SK-N-SH treated with all-trans-retinoic acid at 6 μM for 48 hours (cell line): ENCODE measurements around the gene PXYLP1.

Experiments
- BACH2 ChIP-seq: fragments of 250-450 bp; sonication (Bioruptor Pico); IDR thresholded peaks from 2 replicates; pipeline ENCODE4 v1.9.0; 2021; ENCODE audit warnings: mild to moderate bottlenecking, borderline replicate concordance
- CSDC2 ChIP-seq: fragments of 250-450 bp; sonication (Bioruptor Pico); IDR thresholded peaks from 2 replicates; pipeline ENCODE4 v1.5.0; 2020; ENCODE audit warnings: mild to moderate bottlenecking, moderate library complexity
- ESRRG ChIP-seq: fragments of 250-450 bp; sonication (Bioruptor Pico); IDR thresholded peaks from 2 replicates; pipeline ENCODE4 v1.6.1; 2021; ENCODE audit warnings: mild to moderate bottlenecking
- GLIS3 ChIP-seq: fragments of 250-450 bp; sonication (Bioruptor Pico); IDR thresholded peaks from 2 replicates; pipeline ENCODE4 v1.5.0; 2020; ENCODE audit warnings: mild to moderate bottlenecking, moderate library complexity
- ISL1 ChIP-seq: fragments of 250-450 bp; sonication (Bioruptor Pico); IDR thresholded peaks from 2 replicates; pipeline ENCODE4 v2.1.2; 2022; ENCODE audit warnings: mild to moderate bottlenecking, moderate library complexity
- PPARA ChIP-seq: fragments of 250-450 bp; sonication (Bioruptor Pico); IDR thresholded peaks from 2 replicates; pipeline ENCODE4 v1.5.0; 2020; ENCODE audit warnings: mild to moderate bottlenecking, borderline replicate concordance
- TCF4 ChIP-seq: fragments of 250-450 bp; sonication (Bioruptor Pico); IDR thresholded peaks from 2 replicates; pipeline ENCODE4 v1.8.0; 2021; ENCODE audit warnings: mild to moderate bottlenecking, moderate library complexity, borderline replicate concordance
- ZC3H10 ChIP-seq: fragments of 250-450 bp; sonication (Bioruptor Pico); IDR thresholded peaks from 2 replicates; pipeline ENCODE4 v1.5.1; 2021; ENCODE audit warnings: mild to moderate bottlenecking, moderate library complexity
- ZFP3 ChIP-seq: fragments of 250-450 bp; sonication (Bioruptor Pico); IDR thresholded peaks from 2 replicates; pipeline ENCODE4 v1.5.0; 2020; ENCODE audit warnings: mild to moderate bottlenecking, moderate library complexity
- ZFP30 ChIP-seq: fragments of 450-650 bp; formaldehyde crosslinking; IDR thresholded peaks from 2 replicates; pipeline ENCODE4 v1.5.0; 2022; ENCODE audit warnings: mild to moderate bottlenecking, moderate library complexity
- ZNF8 ChIP-seq: fragments of 450-650 bp; formaldehyde crosslinking; IDR thresholded peaks from 2 replicates; pipeline ENCODE4 v1.5.0; 2020; ENCODE audit warnings: mild to moderate bottlenecking, moderate library complexity
- TF ChIP-seq, protein P1 (sequence below): fragments of 250-450 bp; sonication (Bioruptor Pico); IDR thresholded peaks from 2 replicates; pipeline ENCODE4 v1.8.0; 2020; ENCODE audit warnings: mild to moderate bottlenecking, moderate library complexity, borderline replicate concordance
- TF ChIP-seq, protein P2 (sequence below): fragments of 250-450 bp; sonication (Bioruptor Pico); IDR thresholded peaks from 2 replicates; pipeline ENCODE4 v1.5.1; 2020; ENCODE audit warnings: low read depth, mild to moderate bottlenecking, moderate library complexity

DNA sequence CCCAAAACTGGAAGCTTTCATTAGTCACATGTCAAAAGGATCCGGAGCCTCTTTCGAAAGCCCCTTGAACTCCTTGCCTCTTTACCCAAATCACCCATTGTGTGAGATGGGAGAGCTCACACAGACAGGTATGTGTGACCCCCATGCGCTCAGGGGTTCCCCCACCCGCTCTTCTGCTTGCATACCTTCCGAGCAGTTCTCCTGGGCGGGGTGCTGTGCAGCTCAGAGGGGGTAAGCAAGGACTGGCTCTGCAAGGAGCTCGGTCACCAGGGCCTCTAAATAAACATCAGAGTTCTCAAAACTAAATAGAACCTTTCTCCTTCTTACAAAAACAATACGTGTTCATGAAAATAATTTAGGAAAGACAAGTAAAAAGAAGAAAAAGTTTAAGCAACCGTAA, 55.7 kb downstream of the PXYLP1 start:
- TF ChIP-seq, protein P1, sequence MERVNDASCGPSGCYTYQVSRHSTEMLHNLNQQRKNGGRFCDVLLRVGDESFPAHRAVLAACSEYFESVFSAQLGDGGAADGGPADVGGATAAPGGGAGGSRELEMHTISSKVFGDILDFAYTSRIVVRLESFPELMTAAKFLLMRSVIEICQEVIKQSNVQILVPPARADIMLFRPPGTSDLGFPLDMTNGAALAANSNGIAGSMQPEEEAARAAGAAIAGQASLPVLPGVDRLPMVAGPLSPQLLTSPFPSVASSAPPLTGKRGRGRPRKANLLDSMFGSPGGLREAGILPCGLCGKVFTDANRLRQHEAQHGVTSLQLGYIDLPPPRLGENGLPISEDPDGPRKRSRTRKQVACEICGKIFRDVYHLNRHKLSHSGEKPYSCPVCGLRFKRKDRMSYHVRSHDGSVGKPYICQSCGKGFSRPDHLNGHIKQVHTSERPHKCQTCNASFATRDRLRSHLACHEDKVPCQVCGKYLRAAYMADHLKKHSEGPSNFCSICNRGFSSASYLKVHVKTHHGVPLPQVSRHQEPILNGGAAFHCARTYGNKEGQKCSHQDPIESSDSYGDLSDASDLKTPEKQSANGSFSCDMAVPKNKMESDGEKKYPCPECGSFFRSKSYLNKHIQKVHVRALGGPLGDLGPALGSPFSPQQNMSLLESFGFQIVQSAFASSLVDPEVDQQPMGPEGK (CRISPR knock-in tag), result no peak
- TF ChIP-seq ESRRG (CRISPR knock-in tag) (no peak), GLIS3 (CRISPR knock-in tag) (no peak), ZFP3 (CRISPR knock-in tag) (no peak), ISL1 (CRISPR knock-in tag) (no peak), BACH2 (no peak), PPARA (CRISPR knock-in tag) (no peak), TCF4 (CRISPR knock-in tag) (no peak), ZFP30 (CRISPR knock-in tag) (no peak), CSDC2 (CRISPR knock-in tag) (no peak), ZC3H10 (no peak), ZNF8 (no peak)
- TF ChIP-seq, protein P2, sequence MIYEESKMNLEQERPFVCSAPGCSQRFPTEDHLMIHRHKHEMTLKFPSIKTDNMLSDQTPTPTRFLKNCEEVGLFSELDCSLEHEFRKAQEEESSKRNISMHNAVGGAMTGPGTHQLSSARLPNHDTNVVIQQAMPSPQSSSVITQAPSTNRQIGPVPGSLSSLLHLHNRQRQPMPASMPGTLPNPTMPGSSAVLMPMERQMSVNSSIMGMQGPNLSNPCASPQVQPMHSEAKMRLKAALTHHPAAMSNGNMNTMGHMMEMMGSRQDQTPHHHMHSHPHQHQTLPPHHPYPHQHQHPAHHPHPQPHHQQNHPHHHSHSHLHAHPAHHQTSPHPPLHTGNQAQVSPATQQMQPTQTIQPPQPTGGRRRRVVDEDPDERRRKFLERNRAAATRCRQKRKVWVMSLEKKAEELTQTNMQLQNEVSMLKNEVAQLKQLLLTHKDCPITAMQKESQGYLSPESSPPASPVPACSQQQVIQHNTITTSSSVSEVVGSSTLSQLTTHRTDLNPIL (CRISPR knock-in tag), result no peak
